CD14-positive monocyte (primary cell): Measurements from ENCODE around the gene SEMA3D. TPM values are rescaled to one million over a fixed set of nuclear protein-coding genes. Genes with fewer than 3 reads are reported as not detected.

Source experiments
- DNase-seq, 3 donors: peaks; one replicate each; pipeline ENCODE4 v3.0.0-alpha.2; 2011 to 2022
- H2AFZ ChIP-seq: 2 replicates; pipeline ENCODE4 v1.6.0; 2012; ENCODE audit warnings: mild to moderate bottlenecking, low read depth, low read length, inconsistent platforms; ENCODE audit not compliant: insufficient read depth, poor library complexity, severe bottlenecking
- H3K27ac ChIP-seq, 2 donors: 1 replicate in 1 of 2; 2 replicates in 1 of 2; pipeline ENCODE4 v1.5.1; 2012 to 2013; ENCODE audit warnings: low read length in 2 of 2, control low read depth in 1 of 2, inconsistent platforms in 1 of 2, low read depth in 1 of 2, mild to moderate bottlenecking in 1 of 2
- H3K27me3 ChIP-seq, 2 donors: one replicate each; pipeline versions ENCODE4 v1.6.0 to v1.6.1; 2011 to 2013; ENCODE audit warnings: low read length in 2 of 2; ENCODE audit not compliant: control insufficient read depth in 2 of 2, insufficient read depth in 2 of 2
- H3K36me3 ChIP-seq, 2 donors: replicated peaks in 1 of 2; 1 replicate in 1 of 2; 2 replicates in 1 of 2; pipeline versions ENCODE4 v1.5.1 to v1.6.1; 2012 to 2013; ENCODE audit warnings: low read length in 2 of 2, control low read depth in 1 of 2, inconsistent platforms in 1 of 2, mild to moderate bottlenecking in 1 of 2; ENCODE audit not compliant: insufficient read depth in 2 of 2, control insufficient read depth in 1 of 2
- H3K4me1 ChIP-seq, 2 donors: 1 replicate in 1 of 2; 2 replicates in 1 of 2; pipeline versions ENCODE4 v1.5.1 to v1.6.1; 2012 to 2013; ENCODE audit warnings: low read length in 2 of 2, control low read depth in 1 of 2, inconsistent platforms in 1 of 2, mild to moderate bottlenecking in 1 of 2, moderate library complexity in 1 of 2; ENCODE audit not compliant: insufficient read depth in 2 of 2, control insufficient read depth in 1 of 2
- H3K4me2 ChIP-seq: replicated peaks from 2 replicates; pipeline ENCODE3; 2012; ENCODE audit warnings: low read length, moderate library complexity, mild to moderate bottlenecking; ENCODE audit not compliant: poor library complexity, severe bottlenecking; ENCODE audit errors: extremely low read depth
- H3K4me3 ChIP-seq, 3 experiments: fragments of 200-600 bp in 1 of 3; sonication (generic) in 1 of 3; replicated peaks in 1 of 3; 1 replicate in 2 of 3; 2 replicates in 1 of 3; pipeline ENCODE4 v1.5.1; 2011 to 2013; ENCODE audit warnings: low read length in 3 of 3, mild to moderate bottlenecking in 3 of 3, control low read depth in 2 of 3, low read depth in 2 of 3, inconsistent platforms in 1 of 3, moderate library complexity in 1 of 3
- H3K79me2 ChIP-seq: 2 replicates; pipeline ENCODE4 v1.6.0; 2012; ENCODE audit warnings: mild to moderate bottlenecking, control low read depth, inconsistent platforms, low read length, moderate library complexity; ENCODE audit not compliant: insufficient read depth
- H3K9ac ChIP-seq: 2 replicates; pipeline ENCODE4 v1.6.0; 2017; ENCODE audit warnings: low read length, mild to moderate bottlenecking; ENCODE audit not compliant: insufficient read depth, poor library complexity, severe bottlenecking
- H3K9me3 ChIP-seq, 2 donors: replicated peaks in 1 of 2; 1 replicate in 1 of 2; 2 replicates in 1 of 2; pipeline versions ENCODE4 v1.5.1 to v1.6.1; 2012 to 2013; ENCODE audit warnings: low read length in 2 of 2, control low read depth in 1 of 2; ENCODE audit not compliant: control insufficient read depth in 1 of 2, insufficient read depth in 1 of 2
- H4K20me1 ChIP-seq: 2 replicates; pipeline ENCODE4 v1.6.0; 2012; ENCODE audit warnings: mild to moderate bottlenecking, low read length, control low read depth, moderate library complexity; ENCODE audit not compliant: insufficient read depth
- H3K27ac Mint-ChIP-seq, 7 donors: one replicate each; pipeline ENCODE4 v1.8.0; 2020; ENCODE audit warnings: mild to moderate bottlenecking in 7 of 7, mixed read lengths in 7 of 7, moderate library complexity in 6 of 7, inconsistent platforms in 2 of 7
- H3K27me3 Mint-ChIP-seq, 3 donors: one replicate each; pipeline ENCODE4 v1.8.0; 2021 to 2022; ENCODE audit warnings: low read depth in 3 of 3, mild to moderate bottlenecking in 3 of 3, mixed read lengths in 3 of 3, moderate library complexity in 3 of 3, inconsistent platforms in 1 of 3
- H3K36me3 Mint-ChIP-seq, 2 donors: one replicate each; pipeline ENCODE4 v1.8.0; 2020; ENCODE audit warnings: mixed read lengths in 2 of 2, inconsistent platforms in 1 of 2, mild to moderate bottlenecking in 1 of 2
- H3K4me1 Mint-ChIP-seq: one replicate; pipeline ENCODE4 v1.8.0; 2020; ENCODE audit warnings: mild to moderate bottlenecking, mixed read lengths
- H3K4me3 Mint-ChIP-seq, 2 donors: one replicate each; pipeline ENCODE4 v1.8.0; 2020; ENCODE audit warnings: mild to moderate bottlenecking in 2 of 2, mixed read lengths in 2 of 2, moderate library complexity in 1 of 2
- H3K9me3 Mint-ChIP-seq, 7 donors: one replicate each; pipeline ENCODE4 v1.8.0; 2020 to 2022; ENCODE audit warnings: mixed read lengths in 7 of 7, mild to moderate bottlenecking in 6 of 7, moderate library complexity in 6 of 7, inconsistent platforms in 2 of 7
- WGBS: methylation state at CpG from one replicate; pipeline ENCODE4 v1.1.5; 2013; ENCODE audit warnings: missing lambda C conversion rate; ENCODE audit not compliant: insufficient coverage; 5-methylcytosine and 5-hydroxymethylcytosine counted together
- intact Hi-C, 2 donors: fragments of 100-400 bp; cut with micrococcal nuclease; formaldehyde crosslinking; loops; one replicate each; pipeline versions ENCODE4 v1.15.0 to v1.15.1; 2023
- polyA plus RNA-seq, 3 donors: library from polyadenylated mRNA; depleted of rRNA in 1 of 3; unstranded in 2 of 3; stranded (reverse) in 1 of 3; fragments of 300-500 nt in 2 of 3; fragments of >200 nt in 1 of 3; fragmentation: Illumina TruSeq in 2 of 3; gene quantifications; 1 replicate in 2 of 3; 2 replicates in 1 of 3; pipeline ENCODE4 v1.2.3, GENCODE V29; 2012 to 2021
- TF ChIP-seq, protein P1 (sequence below): fragments of 200-600 bp; IDR thresholded peaks from one replicate; pipeline ENCODE4 v1.8.0; 2022; ENCODE audit warnings: antibody characterized with exemption, mild to moderate bottlenecking

The SEMA3D gene
- polyA plus RNA-seq, 3 donors: not detected

DNA sequence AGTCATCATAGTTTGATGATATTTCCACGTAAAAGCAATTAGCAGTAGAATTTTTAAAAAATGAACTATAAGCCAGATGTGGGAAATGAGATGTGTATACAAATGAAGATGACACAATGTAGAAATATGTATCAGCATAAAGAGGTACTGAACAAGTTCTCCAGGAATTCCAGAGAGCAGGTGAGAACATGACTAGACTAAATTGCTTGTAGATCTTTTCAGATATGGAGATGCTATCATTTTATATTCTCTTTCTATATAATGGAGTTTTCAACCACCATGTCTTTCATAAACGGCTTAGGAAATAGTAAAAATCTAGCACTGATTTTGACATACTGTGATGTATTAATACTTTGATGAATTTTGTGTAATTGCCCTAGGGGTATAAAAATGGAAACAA is 130.9 kb downstream of the SEMA3D start:
- peaks cover 0 to 6% (median 3%) of the 10 kb centered on the region in 7 donors for H3K9me3 Mint-ChIP-seq
- no peak for DNase-seq
- H3K36me3 Mint-ChIP-seq: no peaks in the 10 kb centered on the region
- no peak overlapping the region for H2AFZ ChIP-seq
- no peaks in the 10 kb centered on the region for H3K9me3 ChIP-seq
- no peak overlapping the region for H3K27ac Mint-ChIP-seq
- H3K4me1 ChIP-seq: no peaks in the 10 kb centered on the region
- H3K9ac ChIP-seq: no peak overlapping the region
- no peaks in the 10 kb centered on the region for H3K36me3 ChIP-seq
- H3K4me3 Mint-ChIP-seq: no peak overlapping the region
- no peaks in the 10 kb centered on the region for H3K27me3 ChIP-seq
- intact Hi-C loops: no loop called here
- H3K27me3 Mint-ChIP-seq: peaks cover 0 to 3% (median 2%) of the 10 kb centered on the region in 3 donors
- H3K4me2 ChIP-seq: no peak overlapping the region
- no peak overlapping the region for H3K4me3 ChIP-seq
- no peaks in the 10 kb centered on the region for H4K20me1 ChIP-seq
- TF ChIP-seq, protein P1, sequence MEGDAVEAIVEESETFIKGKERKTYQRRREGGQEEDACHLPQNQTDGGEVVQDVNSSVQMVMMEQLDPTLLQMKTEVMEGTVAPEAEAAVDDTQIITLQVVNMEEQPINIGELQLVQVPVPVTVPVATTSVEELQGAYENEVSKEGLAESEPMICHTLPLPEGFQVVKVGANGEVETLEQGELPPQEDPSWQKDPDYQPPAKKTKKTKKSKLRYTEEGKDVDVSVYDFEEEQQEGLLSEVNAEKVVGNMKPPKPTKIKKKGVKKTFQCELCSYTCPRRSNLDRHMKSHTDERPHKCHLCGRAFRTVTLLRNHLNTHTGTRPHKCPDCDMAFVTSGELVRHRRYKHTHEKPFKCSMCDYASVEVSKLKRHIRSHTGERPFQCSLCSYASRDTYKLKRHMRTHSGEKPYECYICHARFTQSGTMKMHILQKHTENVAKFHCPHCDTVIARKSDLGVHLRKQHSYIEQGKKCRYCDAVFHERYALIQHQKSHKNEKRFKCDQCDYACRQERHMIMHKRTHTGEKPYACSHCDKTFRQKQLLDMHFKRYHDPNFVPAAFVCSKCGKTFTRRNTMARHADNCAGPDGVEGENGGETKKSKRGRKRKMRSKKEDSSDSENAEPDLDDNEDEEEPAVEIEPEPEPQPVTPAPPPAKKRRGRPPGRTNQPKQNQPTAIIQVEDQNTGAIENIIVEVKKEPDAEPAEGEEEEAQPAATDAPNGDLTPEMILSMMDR: no peak
- WGBS: no CpG with 5 or more reads among the region's 2 CpGs
- no peaks in the 10 kb centered on the region for H3K79me2 ChIP-seq
- no peak overlapping the region for H3K27ac ChIP-seq
- H3K4me1 Mint-ChIP-seq: no peaks in the 10 kb centered on the region

GRCh38 chr7:85055196-85055595 is 131.7 kb downstream of the SEMA3D start:
- peaks cover 0 to 6% (median 3%) of the 10 kb centered on the region in 7 donors for H3K9me3 Mint-ChIP-seq
- H4K20me1 ChIP-seq: no peaks in the 10 kb centered on the region
- no peak for DNase-seq
- no peaks in the 10 kb centered on the region for H3K4me1 Mint-ChIP-seq
- H3K27me3 ChIP-seq: no peaks in the 10 kb centered on the region
- H3K9me3 ChIP-seq: no peaks in the 10 kb centered on the region
- no peaks in the 10 kb centered on the region for H3K36me3 ChIP-seq
- no peaks in the 10 kb centered on the region for H3K36me3 Mint-ChIP-seq
- H3K4me2 ChIP-seq: no peak overlapping the region
- no peak overlapping the region for H2AFZ ChIP-seq
- TF ChIP-seq, protein P1: no peak
- no peak overlapping the region for H3K27ac Mint-ChIP-seq
- no peaks in the 10 kb centered on the region for H3K4me1 ChIP-seq
- intact Hi-C loops: no loop called here
- H3K9ac ChIP-seq: no peak overlapping the region
- H3K27ac ChIP-seq: no peak overlapping the region
- no CpG with 5 or more reads among the region's 2 CpGs for WGBS
- no peak overlapping the region for H3K4me3 ChIP-seq
- no peaks in the 10 kb centered on the region for H3K79me2 ChIP-seq
- peaks cover 0 to 3% (median 2%) of the 10 kb centered on the region in 3 donors for H3K27me3 Mint-ChIP-seq
- H3K4me3 Mint-ChIP-seq: no peak overlapping the region
